GM11168 (cell line): Measurements from ENCODE around the gene CATSPER2.
"Not testable (repeated sequence)": the region's sequence is repeated elsewhere in the genome, so short reads cannot be mapped to it uniquely, and the experiment has no call there.

ENCODE experiments used
- in situ Hi-C: fragments of 300-500 bp; cut with MboI; formaldehyde crosslinking; loops from one replicate; pipeline ENCODE4 v1.12.0; 2022; ENCODE audit warnings: low sequenced_read_pairs; ENCODE audit not compliant: unreplicated experiment

The CATSPER2 gene

GRCh38 chr15:43648649-43649429, at the start of gene CATSPER2:
TSS of gene CATSPER2 (minus strand) at chr15:43648844. CDS start at chr15:43648061, 783 bp downstream.
- in situ Hi-C loops, result no loop called here

DNA sequence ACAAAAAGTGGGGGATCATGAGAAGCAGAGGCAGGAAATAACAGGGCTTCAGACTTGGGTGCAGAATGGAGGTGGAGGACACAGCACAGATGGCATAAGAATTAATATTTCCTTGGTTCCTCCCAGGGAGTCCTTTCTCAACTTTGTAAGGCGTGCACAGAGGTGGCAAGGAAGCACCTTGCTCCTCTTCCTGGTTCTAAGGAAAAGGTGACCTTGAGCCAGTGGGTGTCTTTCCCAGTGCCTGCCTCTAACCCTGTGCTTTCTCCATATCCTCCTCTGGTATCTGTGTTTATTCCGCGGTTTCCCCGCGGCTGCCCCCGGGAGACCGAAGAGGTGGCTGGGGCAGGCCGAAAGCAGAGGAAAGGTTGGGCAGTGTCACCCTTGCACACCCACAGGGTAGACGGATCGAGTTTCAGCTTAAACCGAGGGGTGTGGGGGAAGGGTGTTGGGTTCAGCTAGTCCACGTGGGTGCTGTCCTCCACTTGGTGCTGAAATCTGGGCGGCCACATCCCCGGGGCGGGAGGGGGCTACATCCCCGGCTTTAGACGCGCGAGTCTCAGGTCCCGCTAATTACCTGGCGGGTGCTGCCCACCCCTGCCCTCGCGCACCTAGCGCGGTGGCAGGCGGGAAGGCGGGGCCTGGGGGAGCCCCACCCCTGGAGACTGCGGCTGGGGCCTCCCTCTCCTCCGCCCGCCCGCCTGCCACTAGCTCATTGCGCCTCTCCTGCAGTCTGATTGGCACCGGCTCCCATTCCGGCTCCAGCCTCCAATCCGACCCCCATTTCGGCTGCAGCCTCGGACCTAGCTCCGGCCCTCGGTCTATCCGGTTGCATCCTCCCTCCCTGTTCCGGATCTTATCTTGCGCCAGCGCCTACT, 44.7 kb upstream of the CATSPER2 start, which contains the start of gene CKMT1A:
Gene CKMT1A (plus strand): TSS at position 712 of the 875 bp plus-strand sequence. CDS start 192 bp downstream, outside the sequence.
- in situ Hi-C loops, result not testable (repeated sequence)

DNA sequence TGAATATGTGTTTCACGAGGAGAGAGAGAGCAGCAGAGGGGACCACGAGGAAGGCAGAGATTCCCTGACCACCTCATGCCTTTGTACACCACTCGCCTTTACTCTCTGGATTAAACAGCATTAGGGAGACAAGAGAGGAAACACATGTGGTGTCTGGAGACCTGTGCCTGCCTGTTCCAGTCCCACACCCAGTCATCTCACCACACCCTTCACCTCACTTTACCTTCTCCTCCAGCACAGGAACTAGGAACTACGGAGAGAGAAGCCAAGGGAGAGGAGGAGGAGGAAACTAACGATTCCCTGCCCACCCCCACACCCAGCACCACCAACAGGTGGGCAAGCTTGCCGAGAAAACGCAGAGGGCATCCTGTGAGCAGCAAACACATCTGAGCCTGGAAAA, 44.0 kb upstream of the CATSPER2 start:
- in situ Hi-C loops, result not testable (repeated sequence)

DNA sequence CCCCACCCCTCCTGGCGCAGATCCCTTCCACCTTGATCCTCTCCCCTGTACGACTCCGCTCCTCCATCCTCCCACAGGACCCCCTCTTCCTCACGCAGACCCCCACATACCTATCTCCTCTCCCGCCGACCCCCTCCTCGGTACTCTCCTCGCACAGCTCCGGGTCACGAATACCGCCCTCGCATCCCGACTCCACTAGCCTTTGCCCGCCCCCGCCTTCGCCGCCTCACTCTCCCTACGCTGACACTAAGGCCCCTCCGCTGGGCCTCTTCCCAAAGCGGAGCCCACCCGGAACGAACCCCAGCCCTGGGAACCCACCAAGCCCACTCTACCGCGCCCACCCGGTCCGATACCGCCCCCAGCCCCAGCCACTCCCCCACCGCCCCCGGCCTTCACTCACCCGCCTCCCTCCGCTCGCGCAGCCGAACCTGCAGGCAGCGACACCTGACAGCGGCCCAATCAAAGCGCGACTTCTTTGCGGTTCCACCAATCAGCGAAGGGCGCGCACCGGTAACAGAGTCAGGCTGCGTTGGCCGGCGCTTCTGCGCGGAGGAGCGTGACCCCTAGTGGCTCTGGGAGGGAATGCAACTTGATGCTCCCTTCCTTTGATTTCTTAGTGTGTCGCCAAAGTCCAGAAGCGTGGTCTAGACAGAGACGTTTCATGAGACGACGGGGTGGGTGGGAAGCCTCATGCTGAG, 41.1 kb upstream of the CATSPER2 start:
- in situ Hi-C loops, result not testable (repeated sequence)

GRCh38 chr15:43674175-43674574, 25.5 kb upstream of the CATSPER2 start:
- in situ Hi-C loops, result not testable (repeated sequence)

- in situ Hi-C loops, result loop anchor here (10.0 kb wide), 1 partner anchor 111 kb away; no protein-coding TSS in a partner anchor
Observed at GRCh38 chr15:43666177-43666576, 17.5 kb upstream of the CATSPER2 start.

- in situ Hi-C loops, result loop anchor here (10.0 kb wide), 1 partner anchor 109 kb away; no protein-coding TSS in a partner anchor
Observed at GRCh38 chr15:43663333-43663732, 14.7 kb upstream of the CATSPER2 start.

DNA sequence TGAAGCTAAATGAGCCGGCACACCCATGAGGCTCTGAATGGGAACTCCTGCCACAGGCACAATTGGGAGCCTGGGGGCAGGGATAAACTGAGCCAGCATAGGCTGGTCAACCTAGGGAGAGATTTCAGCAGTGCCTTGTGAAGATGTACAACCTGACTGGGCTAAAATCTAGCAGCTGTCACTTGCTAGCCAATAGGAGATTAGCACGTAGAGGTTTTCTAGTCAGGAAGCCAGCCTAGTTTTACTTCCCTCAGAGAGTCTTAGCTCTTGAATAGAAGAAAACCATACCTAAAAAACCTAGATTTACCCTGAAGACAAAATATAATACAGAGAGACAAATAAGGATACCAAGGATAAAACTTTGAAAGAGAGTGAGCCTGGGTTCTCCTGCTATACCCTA, 13.6 kb upstream of the CATSPER2 start:
- in situ Hi-C loops, result loop anchor here (10.0 kb wide), 1 partner anchor 107 kb away; no protein-coding TSS in a partner anchor

DNA sequence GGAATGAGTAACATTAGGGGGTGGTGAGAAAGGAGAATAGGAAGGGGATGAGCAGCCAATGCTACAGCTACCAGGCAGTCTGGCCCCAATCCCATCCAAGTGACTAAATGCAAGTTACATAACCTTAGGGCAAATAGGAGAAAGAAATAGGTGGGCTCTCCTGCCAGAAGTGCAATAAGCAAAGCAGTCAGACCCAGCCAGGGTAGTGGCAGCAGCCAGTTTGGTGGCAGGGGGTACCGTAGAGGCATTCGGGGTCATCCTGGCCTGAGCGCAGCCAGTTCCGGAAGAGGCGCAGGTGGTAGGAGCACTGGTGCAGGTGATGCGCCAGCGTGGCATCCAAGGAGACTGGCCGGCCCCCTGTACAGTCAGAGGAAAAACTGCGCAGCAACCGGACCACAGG, 11.1 kb upstream of the CATSPER2 start:
- in situ Hi-C loops, result loop anchor here (10.0 kb wide), 1 partner anchor 105 kb away; no protein-coding TSS in a partner anchor

- in situ Hi-C loops, result not testable (repeated sequence)
Observed at GRCh38 chr15:43649430-43649926, 834 bp upstream of the CATSPER2 start.

GRCh38 chr15:43638464-43639204, 10.0 kb downstream of the CATSPER2 start:
- in situ Hi-C loops, result loop anchor here (5.0 kb wide), 1 partner anchor 94 kb away; no protein-coding TSS in a partner anchor

DNA sequence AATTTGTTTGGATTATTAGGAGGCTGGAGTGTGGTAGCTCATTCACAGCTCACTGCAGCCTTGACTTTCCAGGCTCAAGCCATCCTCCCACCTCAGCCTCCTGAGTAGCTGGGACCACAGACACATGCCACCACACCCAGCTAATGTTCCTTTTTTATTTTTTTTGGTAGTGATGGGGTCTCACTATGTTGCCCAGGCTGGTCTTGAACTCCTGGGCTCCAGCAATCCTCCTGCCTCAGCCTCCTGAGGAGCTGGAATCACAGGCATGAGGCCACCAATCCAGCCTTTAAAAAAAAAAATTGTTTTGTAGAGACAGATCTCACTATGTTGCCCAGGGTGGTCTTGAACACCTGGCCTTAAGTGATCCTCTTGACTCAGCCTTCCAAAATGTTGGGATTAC, 21.7 kb downstream of the CATSPER2 start:
- in situ Hi-C loops, result not testable (repeated sequence)

GRCh38 chr15:43625106-43625505, 23.5 kb downstream of the CATSPER2 start:
- in situ Hi-C loops, result no loop called here

DNA sequence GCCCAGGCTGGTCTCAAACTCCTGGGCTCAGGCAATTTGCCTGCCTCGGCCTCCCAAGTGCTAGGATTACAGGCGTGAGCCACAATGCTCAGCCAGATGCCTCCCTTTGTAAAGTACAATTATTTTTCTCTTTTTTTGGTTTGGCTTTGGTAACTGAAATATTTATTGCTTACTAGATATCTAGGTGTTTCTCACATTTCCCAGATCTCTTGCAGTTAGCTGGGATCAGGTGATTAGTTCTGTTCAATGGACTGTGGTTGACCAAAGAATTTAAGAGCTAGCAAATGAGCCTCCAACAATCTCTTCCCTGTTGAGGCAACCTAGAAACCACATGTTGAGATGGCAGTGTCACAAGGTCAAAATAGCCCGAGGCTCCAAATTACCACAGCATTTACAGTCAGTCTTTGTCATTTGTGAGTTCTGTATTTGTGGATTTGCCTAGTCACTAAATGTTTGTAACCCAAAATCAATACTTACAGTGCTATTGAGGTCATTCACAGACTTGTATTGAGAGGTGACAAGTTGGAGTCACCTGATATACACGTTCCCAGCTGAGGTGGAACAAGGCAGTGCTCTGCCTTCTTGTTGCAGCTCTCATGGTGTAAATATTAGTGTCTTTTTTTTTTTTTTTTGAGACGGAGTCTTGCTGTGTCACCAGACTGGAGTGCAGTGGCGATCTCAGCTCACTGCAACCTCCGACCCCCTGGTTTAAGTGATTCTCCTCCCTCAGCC, 26.4 kb downstream of the CATSPER2 start:
- in situ Hi-C loops, result not testable (repeated sequence)

DNA sequence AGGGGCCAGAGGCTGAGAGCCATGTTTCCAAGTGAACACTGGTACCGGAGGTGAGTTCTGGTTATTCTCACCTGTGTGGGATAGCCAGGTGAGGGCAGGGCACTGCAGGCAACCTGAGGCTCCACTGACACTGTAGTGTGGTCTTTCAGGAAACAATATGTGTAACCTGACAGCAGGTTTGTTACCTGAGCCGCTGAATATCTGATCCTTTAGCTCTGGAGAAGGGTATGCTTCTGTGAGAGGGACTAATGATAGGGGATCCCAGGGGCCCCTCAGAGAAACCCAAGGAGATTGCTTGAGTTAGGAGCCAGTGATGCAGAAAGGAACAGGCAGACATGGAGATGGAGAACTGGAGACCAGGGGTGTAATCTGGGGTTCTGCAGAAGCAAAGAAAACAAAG, 29.9 kb downstream of the CATSPER2 start, which contains the start of gene STRC:
Gene STRC (minus strand): TSS at position 101 of the 400 bp plus-strand sequence. CDS start 78 bp downstream, at position 23.
- in situ Hi-C loops, result not testable (repeated sequence)

GRCh38 chr15:43617750-43618149, 30.9 kb downstream of the CATSPER2 start:
- in situ Hi-C loops, result not testable (repeated sequence)

GRCh38 chr15:43602233-43602632, 46.4 kb downstream of the CATSPER2 start:
- in situ Hi-C loops, result loop anchor here (5.0 kb wide), 1 partner anchor 100 kb away; no protein-coding TSS in a partner anchor

- in situ Hi-C loops, result loop anchor here (5.0 kb wide), 1 partner anchor 102 kb away; no protein-coding TSS in a partner anchor
Observed at GRCh38 chr15:43600200-43600599, 48.4 kb downstream of the CATSPER2 start.
